Tibial nerve (tissue), 4 donors: ENCODE data around the gene FAM227B. TPM values are rescaled to one million over a fixed set of nuclear protein-coding genes. Genes with fewer than 3 reads are reported as not detected.
A peak's percentile ranks its signal among the peaks of the same experiment; 100 is the strongest.
"Not testable (repeated sequence)": the region's sequence is repeated elsewhere in the genome, so short reads cannot be mapped to it uniquely, and the experiment has no call there.

Source experiments
- DNase-seq, 2 donors: peaks; one replicate each; pipeline ENCODE4 v3.0.0-alpha.2; 2019; ENCODE audit warnings: low spot score in 2 of 2
- H3K27ac ChIP-seq, 4 donors: fragments of 200-600 bp; sonication (generic) in 3 of 4; one replicate each; pipeline ENCODE4 v1.5.1; 2017 to 2019; ENCODE audit warnings: mild to moderate bottlenecking in 1 of 4
- H3K27me3 ChIP-seq, 2 donors: fragments of 200-600 bp; sonication (generic) in 1 of 2; one replicate each; pipeline versions ENCODE4 v1.5.1 to v1.6.0; 2017 to 2019
- H3K36me3 ChIP-seq, 3 donors: fragments of 200-600 bp; sonication (generic); one replicate each; pipeline ENCODE4 v1.5.1; 2018 to 2019
- H3K4me1 ChIP-seq, 4 donors: fragments of 200-600 bp; sonication (generic) in 3 of 4; one replicate each; pipeline ENCODE4 v1.5.1; 2017 to 2019
- H3K4me3 ChIP-seq, 4 donors: fragments of 200-600 bp; sonication (generic) in 3 of 4; one replicate each; pipeline ENCODE4 v1.5.1; 2017 to 2019; ENCODE audit warnings: mild to moderate bottlenecking in 1 of 4, moderate library complexity in 1 of 4
- H3K9me3 ChIP-seq, 4 donors: fragments of 200-600 bp; sonication (generic) in 3 of 4; one replicate each; pipeline ENCODE4 v1.5.1; 2017 to 2019
- EP300 ChIP-seq, 2 donors: sonication (generic); formaldehyde crosslinking; IDR thresholded peaks; one replicate each; pipeline ENCODE4 v1.6.1; 2017; ENCODE audit warnings: antibody characterized with exemption in 2 of 2, mild to moderate bottlenecking in 1 of 2
- POLR2A ChIP-seq, 2 donors: fragments of 450-650 bp; IDR thresholded peaks; one replicate each; pipeline ENCODE4 v1.6.1; 2017; ENCODE audit warnings: antibody characterized with exemption in 2 of 2, mild to moderate bottlenecking in 2 of 2, moderate library complexity in 2 of 2
- WGBS, 2 donors: methylation state at CpG; one replicate each; pipeline ENCODE4 v1.1.5; 2018; 5-methylcytosine and 5-hydroxymethylcytosine counted together
- total RNA-seq, 4 donors: library from RNA; depleted of rRNA; stranded (reverse); fragments of >200 nt; gene quantifications; one replicate each; pipeline ENCODE4 v1.1.0, GENCODE V29; 2016
- TF ChIP-seq, protein P1 (sequence below), 5 experiments: fragments of 200-600 bp in 3 of 5; fragments of 450-650 bp in 2 of 5; sonication (generic) in 3 of 5; IDR thresholded peaks; one replicate each; pipeline ENCODE4 v1.5.1; 2016 to 2019; ENCODE audit warnings: antibody characterized with exemption in 5 of 5, mild to moderate bottlenecking in 3 of 5, moderate library complexity in 2 of 5

FAM227B gene, protein sequence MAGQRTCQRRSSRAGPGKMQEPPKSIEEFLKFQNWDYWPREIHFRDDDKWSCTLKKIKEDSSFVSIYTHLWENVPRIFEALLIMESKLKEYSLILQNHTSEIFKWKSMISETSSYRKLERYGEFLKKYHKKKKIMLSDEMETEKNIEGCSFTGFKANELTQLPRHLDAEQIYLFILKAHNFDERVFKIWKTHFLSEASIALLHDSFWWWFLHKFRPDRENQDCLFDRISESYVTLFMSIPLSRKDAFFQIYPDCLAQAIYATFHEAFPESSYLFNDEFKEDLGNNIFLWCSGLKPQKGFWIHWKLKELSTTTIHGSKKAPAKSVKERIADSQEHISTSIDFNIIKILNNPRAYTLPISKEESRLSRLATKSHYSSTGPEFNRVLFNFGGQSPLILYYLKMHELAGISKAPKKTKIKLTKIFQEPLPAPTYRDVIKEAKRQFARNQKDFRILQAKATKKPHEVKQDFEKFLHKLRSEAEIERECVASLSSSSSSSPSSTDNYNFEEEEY
- total RNA-seq: 10 to 100 TPM in 1 of 4 donors, 1 to 10 TPM in 3; 2.1 to 14.2 (median 7.7) TPM

DNA sequence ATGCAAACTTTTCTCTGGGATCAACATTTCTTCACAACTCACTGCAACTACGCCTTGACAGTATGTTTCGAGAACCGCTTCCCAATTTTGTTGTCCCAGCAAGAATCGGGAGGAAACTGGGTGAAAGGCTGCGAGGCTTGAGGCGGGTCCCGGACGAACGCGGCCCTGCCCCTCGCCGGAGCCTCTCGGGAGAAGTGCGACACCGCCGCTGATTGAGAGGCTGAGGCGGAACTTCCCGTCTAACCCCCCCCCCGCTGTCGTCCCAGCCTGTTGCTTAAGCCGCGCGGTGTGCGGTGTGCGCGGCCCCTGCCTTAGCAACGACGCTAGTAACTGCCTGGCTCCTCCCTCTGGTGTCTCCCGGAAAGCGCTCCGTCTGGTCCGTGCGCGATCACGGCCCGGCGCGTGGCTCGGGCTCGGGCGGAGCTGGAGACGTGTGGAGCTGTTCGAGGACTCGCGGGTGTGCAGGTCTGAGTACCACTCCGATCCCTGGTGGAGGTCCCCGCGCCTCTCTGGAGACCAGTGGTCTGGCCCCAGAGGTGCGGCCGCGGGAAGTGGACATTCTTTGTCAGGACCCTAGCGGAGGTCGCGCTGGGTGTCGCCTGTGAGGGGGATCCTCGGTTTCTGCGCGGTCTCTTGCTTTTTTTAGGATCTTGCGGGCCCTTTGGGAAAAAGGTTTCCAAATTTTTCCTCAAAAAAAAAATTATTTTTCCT lies at the start of gene FAM227B, which contains the start of gene DTWD1:
Gene FAM227B (minus strand): TSS at position 161 of the 711 bp plus-strand sequence. CDS start 5,647 bp downstream, outside the sequence.
Gene DTWD1 (plus strand): TSS at position 391 of the 711 bp plus-strand sequence. CDS start 4,120 bp downstream, outside the sequence.
- peak within 1 kb of the TSS; percentile 54 to 83 (median 70) for H3K4me3 ChIP-seq
- peak; percentile 92 for DNase-seq
- peaks cover 0 to 18% (median 0%) of the 10 kb centered on the region in 3 donors for H3K36me3 ChIP-seq
- no peaks in the 10 kb centered on the region for H3K27me3 ChIP-seq
- H3K27ac ChIP-seq: peak within 1 kb of the TSS; percentile 89 to 95 (median 92)
- peaks cover 0 to 40% (median 13%) of the 10 kb centered on the region in 4 donors for H3K4me1 ChIP-seq
- WGBS, 2 donors: 0 to 1% methylated on average over 45 to 59 of the region's 59 CpGs
- TF ChIP-seq EP300 (IDR thresholded peaks at IDR 0.05) (peak; percentile 79 to 99), POLR2A (IDR thresholded peaks at IDR 0.05) (peak; percentile 90 to 93)
- TF ChIP-seq, protein P1, sequence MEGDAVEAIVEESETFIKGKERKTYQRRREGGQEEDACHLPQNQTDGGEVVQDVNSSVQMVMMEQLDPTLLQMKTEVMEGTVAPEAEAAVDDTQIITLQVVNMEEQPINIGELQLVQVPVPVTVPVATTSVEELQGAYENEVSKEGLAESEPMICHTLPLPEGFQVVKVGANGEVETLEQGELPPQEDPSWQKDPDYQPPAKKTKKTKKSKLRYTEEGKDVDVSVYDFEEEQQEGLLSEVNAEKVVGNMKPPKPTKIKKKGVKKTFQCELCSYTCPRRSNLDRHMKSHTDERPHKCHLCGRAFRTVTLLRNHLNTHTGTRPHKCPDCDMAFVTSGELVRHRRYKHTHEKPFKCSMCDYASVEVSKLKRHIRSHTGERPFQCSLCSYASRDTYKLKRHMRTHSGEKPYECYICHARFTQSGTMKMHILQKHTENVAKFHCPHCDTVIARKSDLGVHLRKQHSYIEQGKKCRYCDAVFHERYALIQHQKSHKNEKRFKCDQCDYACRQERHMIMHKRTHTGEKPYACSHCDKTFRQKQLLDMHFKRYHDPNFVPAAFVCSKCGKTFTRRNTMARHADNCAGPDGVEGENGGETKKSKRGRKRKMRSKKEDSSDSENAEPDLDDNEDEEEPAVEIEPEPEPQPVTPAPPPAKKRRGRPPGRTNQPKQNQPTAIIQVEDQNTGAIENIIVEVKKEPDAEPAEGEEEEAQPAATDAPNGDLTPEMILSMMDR (IDR thresholded peaks at IDR 0.05): peak in 4 of 5 experiments; percentile 6 to 61 (median 24)
- H3K9me3 ChIP-seq: peaks cover 0 to 13% (median 0%) of the 10 kb centered on the region in 4 donors

DNA sequence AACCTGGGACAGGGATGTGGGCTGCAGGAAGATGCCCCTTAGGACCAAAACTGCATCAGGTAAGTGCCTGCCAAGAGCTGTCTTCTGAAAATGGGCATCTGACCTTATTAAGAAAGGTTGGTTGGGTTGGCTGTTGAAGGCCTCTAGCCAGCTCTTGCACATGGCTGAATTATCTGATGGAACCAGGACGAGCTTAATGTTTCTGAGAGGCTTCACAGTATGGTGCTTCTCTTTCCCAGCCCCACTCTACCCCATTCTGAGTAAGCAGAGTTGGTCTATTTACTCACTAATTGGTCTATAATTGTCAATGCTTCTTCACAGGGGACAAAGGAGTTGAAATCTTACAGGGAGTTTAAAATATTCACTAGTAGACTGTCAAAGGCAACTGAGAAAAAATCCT lies 48.7 kb upstream of the FAM227B start:
- TF ChIP-seq EP300 (IDR thresholded peaks at IDR 0.05): no peak
- no peak for TF ChIP-seq POLR2A (IDR thresholded peaks at IDR 0.05)
- Histone ChIP-seq H3K27ac (no peak overlapping the region), H3K36me3 (no peaks in the 10 kb centered on the region), H3K27me3 (no peaks in the 10 kb centered on the region), H3K9me3 (no peaks in the 10 kb centered on the region), H3K4me1 (peaks cover 0 to 5% (median 2%) of the 10 kb centered on the region in 4 donors), H3K4me3 (no peak overlapping the region)
- DNase-seq: no peak
- WGBS, 2 donors: 97 to 100% methylated on average over 1 of the region's 1 CpG

DNA sequence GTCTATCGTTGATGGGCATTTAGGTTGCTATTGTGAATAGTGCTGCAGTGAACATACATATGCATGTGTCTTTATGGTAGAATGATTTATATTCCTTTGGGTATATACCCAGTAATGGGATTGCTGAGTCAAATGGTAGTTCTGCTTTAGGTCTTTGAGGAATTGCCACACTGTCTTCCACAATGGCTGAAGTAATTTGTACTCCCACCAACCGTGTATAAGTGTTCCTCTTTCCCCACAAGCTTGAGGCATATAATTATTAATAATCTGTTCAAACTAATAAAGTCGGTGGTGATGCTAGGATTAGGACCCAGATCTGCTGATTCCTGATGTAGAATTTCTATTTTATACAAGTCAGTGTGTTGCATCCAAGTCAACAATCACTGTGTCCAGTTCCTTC lies 45.9 kb upstream of the FAM227B start:
- H3K9me3 ChIP-seq, H3K4me3 ChIP-seq: not testable (repeated sequence)
- 92 to 98% methylated on average over 3 of the region's 3 CpGs for WGBS, 2 donors

DNA sequence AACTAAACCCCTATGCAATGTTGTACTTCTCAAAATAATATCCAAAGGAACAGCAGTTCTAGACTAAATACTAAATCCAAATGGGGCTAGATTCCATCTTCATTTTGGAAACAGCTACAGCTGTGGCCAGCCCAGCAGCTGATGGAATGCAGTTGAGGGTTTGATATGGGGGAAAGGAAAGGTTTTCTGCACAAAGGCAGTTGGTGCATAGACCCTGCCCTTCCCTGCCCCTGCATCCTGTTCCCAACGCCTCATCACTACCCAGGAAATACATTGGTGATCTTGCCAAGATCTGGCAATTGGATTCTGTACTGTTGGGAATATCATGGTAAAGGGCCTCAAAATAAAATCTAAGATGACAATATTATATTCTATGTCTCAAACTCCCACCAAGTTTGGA lies 44.1 kb upstream of the FAM227B start:
- DNase-seq: no peak
- H3K36me3 ChIP-seq: no peaks in the 10 kb centered on the region
- H3K27me3 ChIP-seq: no peaks in the 10 kb centered on the region
- TF ChIP-seq, protein P1 (IDR thresholded peaks at IDR 0.05): no peak
- TF ChIP-seq POLR2A (IDR thresholded peaks at IDR 0.05) (no peak), EP300 (IDR thresholded peaks at IDR 0.05) (no peak)
- H3K4me3 ChIP-seq: no peak overlapping the region
- no peaks in the 10 kb centered on the region for H3K4me1 ChIP-seq
- no peaks in the 10 kb centered on the region for H3K9me3 ChIP-seq
- 67 to 68% methylated on average over 1 of the region's 1 CpG for WGBS, 2 donors
- H3K27ac ChIP-seq: no peak overlapping the region

More for the DNA sequence above, 45.9 kb upstream of the FAM227B start:
- H3K4me1 ChIP-seq, H3K36me3 ChIP-seq, H3K27ac ChIP-seq, H3K27me3 ChIP-seq, DNase-seq: not testable (repeated sequence)

DNA sequence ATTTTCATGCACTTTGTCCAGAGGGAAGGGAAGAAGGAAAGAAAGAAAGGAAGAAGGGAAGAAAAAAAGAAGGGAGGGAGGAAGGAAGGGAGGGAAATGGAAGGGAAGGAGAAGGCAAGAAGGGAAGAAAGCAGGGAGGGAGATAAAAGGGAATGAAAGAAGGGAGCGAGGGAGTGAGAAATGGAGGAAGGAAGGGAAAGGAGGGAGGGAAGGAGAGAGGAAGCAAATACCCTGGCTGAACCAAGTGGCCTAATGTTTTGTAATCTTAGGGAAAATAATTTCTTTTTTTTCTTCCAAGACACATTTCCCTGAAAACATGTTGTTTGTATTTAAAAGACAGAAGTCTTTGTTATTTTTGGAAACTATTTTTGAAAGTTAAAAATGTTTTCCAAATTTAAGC lies 36.1 kb upstream of the FAM227B start:
- no peak for TF ChIP-seq EP300 (IDR thresholded peaks at IDR 0.05)
- no peak for TF ChIP-seq POLR2A (IDR thresholded peaks at IDR 0.05)
- TF ChIP-seq, protein P1 (IDR thresholded peaks at IDR 0.05): no peak
- no peak overlapping the region for H3K4me3 ChIP-seq
- H3K4me1 ChIP-seq: peaks cover 0 to 5% (median 0%) of the 10 kb centered on the region in 4 donors
- no peaks in the 10 kb centered on the region for H3K36me3 ChIP-seq
- no peaks in the 10 kb centered on the region for H3K27me3 ChIP-seq
- 76 to 82% methylated on average over 1 of the region's 1 CpG for WGBS, 2 donors
- DNase-seq: no peak
- H3K9me3 ChIP-seq: peaks cover 0 to 21% (median 9%) of the 10 kb centered on the region in 4 donors
- H3K27ac ChIP-seq: peak overlapping the region in 2 of 4 donors; percentile 41 to 44
